BJ (cell line): ENCODE results near the gene CASS4. TPM values are rescaled to one million over a fixed set of nuclear protein-coding genes. Genes with fewer than 3 reads are reported as not detected.

Experiments
- CTCF ChIA-PET: fragments of 350-600 bp; formaldehyde crosslinking; extraction: SDS; loops from one replicate; lab custom pipeline; 2021; ENCODE audit warnings: antibody characterized with exemption, inconsistent platforms; lab: Yijun Ruan, JAX
- POLR2A ChIA-PET: fragments of 300-600 bp; sonication (Branson Sonifier 250); formaldehyde crosslinking; extraction: SDS; loops from one replicate; lab custom pipeline; 2021; ENCODE audit warnings: antibody characterized with exemption; lab: Charles Lee
- DNase-seq: peaks from one replicate; pipeline ENCODE4 v3.0.0-alpha.2; 2011; ENCODE audit warnings: low read depth
- H3K27me3 ChIP-seq: 2 replicates; pipeline ENCODE4 v1.6.0; 2011; ENCODE audit warnings: low read length; ENCODE audit not compliant: control insufficient read depth, insufficient read depth
- H3K36me3 ChIP-seq: 2 replicates; pipeline ENCODE4 v1.5.1; 2011; ENCODE audit warnings: low read length; ENCODE audit not compliant: control insufficient read depth, insufficient read depth
- H3K4me3 ChIP-seq: 2 replicates; pipeline ENCODE4 v1.5.1; 2011; ENCODE audit warnings: low read depth, mild to moderate bottlenecking, control low read depth, low read length
- polyA plus RNA-seq: library from polyadenylated mRNA; depleted of rRNA; stranded (reverse); fragments of >200 nt; gene quantifications from 2 replicates; pipeline ENCODE4 v1.2.3, GENCODE V29; 2011
- TF ChIP-seq, protein P1 (sequence below): IDR thresholded peaks from 2 replicates; pipeline ENCODE4 v1.5.1; 2011; ENCODE audit warnings: low read depth, mild to moderate bottlenecking, control low read depth, inconsistent platforms, low read length, moderate library complexity; ENCODE audit not compliant: insufficient read depth

The CASS4 gene
- polyA plus RNA-seq, 1 experiment = 0.50 TPM

DNA sequence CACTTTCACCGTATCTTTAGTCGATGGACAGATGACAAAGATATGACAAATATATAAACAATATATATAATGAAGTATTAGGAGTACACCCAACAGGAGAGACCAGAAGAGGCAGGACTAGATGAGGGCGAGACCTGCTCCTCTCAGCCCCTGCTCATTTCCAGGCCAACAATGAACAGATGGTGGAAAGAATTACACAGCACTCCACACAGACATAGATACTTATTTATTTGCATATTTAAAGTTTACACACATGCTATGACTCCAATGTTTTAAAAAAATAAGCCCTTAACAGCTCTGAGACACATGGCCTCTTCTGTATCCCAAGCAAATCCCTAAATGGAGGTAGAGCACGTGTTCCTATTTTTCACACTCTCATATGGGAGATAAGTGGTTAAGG is 42.9 kb upstream of the CASS4 start:
- H3K4me3 ChIP-seq = no peak overlapping the region
- H3K27me3 ChIP-seq = no peaks in the 10 kb centered on the region
- H3K36me3 ChIP-seq = peaks cover 4% of the 10 kb centered on the region
- ChIA-PET POLR2A (no interaction called here), CTCF (no interaction called here)
- TF ChIP-seq, protein P1, sequence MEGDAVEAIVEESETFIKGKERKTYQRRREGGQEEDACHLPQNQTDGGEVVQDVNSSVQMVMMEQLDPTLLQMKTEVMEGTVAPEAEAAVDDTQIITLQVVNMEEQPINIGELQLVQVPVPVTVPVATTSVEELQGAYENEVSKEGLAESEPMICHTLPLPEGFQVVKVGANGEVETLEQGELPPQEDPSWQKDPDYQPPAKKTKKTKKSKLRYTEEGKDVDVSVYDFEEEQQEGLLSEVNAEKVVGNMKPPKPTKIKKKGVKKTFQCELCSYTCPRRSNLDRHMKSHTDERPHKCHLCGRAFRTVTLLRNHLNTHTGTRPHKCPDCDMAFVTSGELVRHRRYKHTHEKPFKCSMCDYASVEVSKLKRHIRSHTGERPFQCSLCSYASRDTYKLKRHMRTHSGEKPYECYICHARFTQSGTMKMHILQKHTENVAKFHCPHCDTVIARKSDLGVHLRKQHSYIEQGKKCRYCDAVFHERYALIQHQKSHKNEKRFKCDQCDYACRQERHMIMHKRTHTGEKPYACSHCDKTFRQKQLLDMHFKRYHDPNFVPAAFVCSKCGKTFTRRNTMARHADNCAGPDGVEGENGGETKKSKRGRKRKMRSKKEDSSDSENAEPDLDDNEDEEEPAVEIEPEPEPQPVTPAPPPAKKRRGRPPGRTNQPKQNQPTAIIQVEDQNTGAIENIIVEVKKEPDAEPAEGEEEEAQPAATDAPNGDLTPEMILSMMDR = no peak
- no peak for DNase-seq

DNA sequence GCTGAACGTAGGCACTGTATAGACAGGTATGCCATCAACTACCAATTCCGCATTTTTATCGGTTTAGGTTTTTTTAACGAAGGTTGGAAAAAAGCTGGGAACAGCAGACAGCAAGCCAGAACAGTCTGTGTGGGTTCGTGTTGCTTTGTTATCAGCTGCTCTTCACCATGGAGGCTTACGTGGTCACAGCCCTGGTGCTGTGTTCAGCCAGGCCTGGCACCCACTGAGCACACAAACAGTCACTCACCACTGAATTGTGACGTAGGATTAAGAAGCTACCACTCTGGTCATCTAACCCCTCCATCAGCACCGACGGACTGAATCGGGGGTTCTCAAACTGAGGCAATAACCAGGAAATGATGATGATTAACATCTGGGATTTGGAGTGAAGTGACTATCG is 40.1 kb upstream of the CASS4 start:
- Histone ChIP-seq H3K36me3 (peaks cover 1% of the 10 kb centered on the region; the same call in 1 of the 2 replicates), H3K27me3 (no peaks in the 10 kb centered on the region), H3K4me3 (no peak overlapping the region)
- ChIA-PET POLR2A (interaction anchor here (0.6 kb wide), 1 partner anchor 10 kb away, joined by 6 read pairs; no protein-coding TSS in a partner anchor), CTCF (interaction anchor here (1.2 to 1.5 kb wide), 2 partner anchors 13 to 28 kb away, joined by 3 read pairs; partner anchors contain the start of gene FAM210B)
- TF ChIP-seq, protein P1 = no peak
- DNase-seq = no peak

DNA sequence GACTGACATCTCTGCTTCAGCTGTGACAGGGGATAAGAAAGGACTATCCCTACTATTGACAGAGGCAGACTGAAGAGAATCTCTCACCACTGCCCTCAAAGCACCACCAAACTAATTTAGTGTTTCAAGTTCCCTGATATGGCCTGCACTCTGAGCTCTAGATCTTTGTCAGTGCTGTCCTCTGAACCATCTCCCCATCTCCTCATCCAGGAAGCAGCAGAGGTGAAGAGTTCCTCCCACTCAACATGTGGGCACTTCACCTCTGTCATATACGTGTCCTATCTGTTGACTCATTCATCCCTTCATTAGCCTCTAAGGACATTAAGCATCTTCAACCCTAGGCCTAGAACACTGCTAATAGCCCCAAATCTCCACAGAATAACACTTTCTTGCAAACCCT is 39.2 kb upstream of the CASS4 start:
- ChIA-PET POLR2A (no interaction called here), CTCF (interaction anchor here (0.7 to 1.2 kb wide), 2 partner anchors 10 to 14 kb away, joined by 3 read pairs; partner anchors contain the start of gene FAM210B)
- DNase-seq = no peak
- TF ChIP-seq, protein P1 = no peak
- Histone ChIP-seq H3K27me3 (no peaks in the 10 kb centered on the region), H3K36me3 (peaks cover 1% of the 10 kb centered on the region; the same call in 1 of the 2 replicates), H3K4me3 (no peak overlapping the region)

DNA sequence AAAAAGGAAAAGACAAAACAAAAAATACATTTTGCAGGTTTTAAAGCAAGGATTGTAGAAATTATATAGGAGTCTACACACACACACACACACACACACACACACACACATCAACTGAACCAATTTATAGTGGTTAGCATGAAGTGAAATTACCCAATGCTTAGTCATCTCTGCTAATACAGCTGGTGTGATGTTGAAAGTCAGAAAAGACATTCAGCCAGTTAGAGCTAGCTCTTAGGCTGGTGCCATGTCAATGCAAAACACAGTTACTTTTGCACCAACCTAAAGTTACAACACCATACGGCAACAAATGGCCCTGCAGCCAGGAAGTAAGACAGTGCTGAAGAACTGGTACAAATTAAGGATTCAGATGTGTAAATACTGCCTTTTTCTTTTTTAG is 38.1 kb upstream of the CASS4 start:
- POLR2A ChIA-PET = interaction anchor here (0.6 to 0.7 kb wide), 2 partner anchors 19 to 44 kb away, joined by 7 to 8 read pairs; no protein-coding TSS in a partner anchor
- peak; percentile 68 for DNase-seq
- Histone ChIP-seq H3K27me3 (no peaks in the 10 kb centered on the region), H3K36me3 (peaks cover 1% of the 10 kb centered on the region; the same call in 1 of the 2 replicates), H3K4me3 (no peak overlapping the region)
- TF ChIP-seq, protein P1 = no peak
- CTCF ChIA-PET = interaction anchor here (0.7 kb wide), 2 partner anchors 14 to 24 kb away, joined by 3 to 4 read pairs; no protein-coding TSS in a partner anchor

DNA sequence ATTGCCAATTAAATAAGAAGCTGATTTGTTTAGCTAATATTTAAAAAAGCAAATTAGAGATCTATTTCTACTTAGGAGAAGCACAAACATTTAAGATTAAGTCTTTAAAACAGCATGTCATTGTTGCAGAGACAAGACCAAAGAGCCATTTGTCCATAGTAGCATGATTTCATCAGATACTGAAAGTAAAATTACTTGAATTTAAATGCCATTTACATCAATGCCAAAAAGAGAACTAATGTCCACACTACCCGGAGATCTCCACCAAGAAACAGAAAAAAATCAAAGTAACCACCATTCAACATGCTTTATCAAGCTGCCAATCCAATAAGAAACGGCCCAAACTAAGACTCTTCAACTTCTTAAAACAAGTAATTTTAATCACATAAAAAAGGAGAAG is 35.7 kb upstream of the CASS4 start:
- ChIA-PET CTCF (no interaction called here), POLR2A (no interaction called here)
- Histone ChIP-seq H3K36me3 (no peaks in the 10 kb centered on the region), H3K4me3 (no peak overlapping the region), H3K27me3 (no peaks in the 10 kb centered on the region)
- TF ChIP-seq, protein P1 = no peak
- DNase-seq = no peak
